Right cardiac atrium (tissue), 5 donors: ENCODE data around the gene CYB5B. TPM values are rescaled to one million over a fixed set of nuclear protein-coding genes. Genes with fewer than 3 reads are reported as not detected.
"Not testable (repeated sequence)": the region's sequence is repeated elsewhere in the genome, so short reads cannot be mapped to it uniquely, and the experiment has no call there.

Experiments
- ATAC-seq, 2 donors: fragments of 200-7000 bp; cut with Tn5 transposase; one replicate each; pipeline versions ENCODE4 v1.8.0 to v1.9.1; 2020; ENCODE audit warnings: moderate library complexity in 2 of 2, mild to moderate bottlenecking in 1 of 2
- DNase-seq, 3 donors: peaks; one replicate each; pipeline ENCODE4 v3.0.0-alpha.2; 2020
- H3K27ac ChIP-seq: one replicate; pipeline ENCODE4 v1.5.1; 2013; ENCODE audit warnings: mild to moderate bottlenecking, low read length, control low read depth, moderate library complexity
- H3K27me3 ChIP-seq: one replicate; pipeline ENCODE4 v1.6.1; 2013; ENCODE audit not compliant: control insufficient read depth, insufficient read depth
- H3K4me1 ChIP-seq: one replicate; pipeline ENCODE4 v1.6.1; 2013; ENCODE audit warnings: low read length; ENCODE audit not compliant: control insufficient read depth, insufficient read depth
- H3K4me3 ChIP-seq: one replicate; pipeline ENCODE4 v1.5.1; 2013; ENCODE audit warnings: low read length, control low read depth
- H3K9me3 ChIP-seq: one replicate; pipeline ENCODE4 v1.6.1; 2013; ENCODE audit warnings: low read length; ENCODE audit not compliant: control insufficient read depth
- WGBS: extraction: QIAGEN DNeasy Blood & Tissue Kit; methylation state at CpG from one replicate; pipeline ENCODE4 v1.1.7; 2013; 5-methylcytosine and 5-hydroxymethylcytosine counted together
- intact Hi-C, 4 donors: fragments of 100-400 bp; cut with DNase I; formaldehyde crosslinking; loops; one replicate each; pipeline versions ENCODE4 v1.11.0 to v1.14.0; 2022 to 2023
- polyA plus RNA-seq: library from polyadenylated mRNA; stranded (reverse); fragments of 200-250 nt; gene quantifications from one replicate; pipeline ENCODE4 v1.2.3, GENCODE V29; 2013
- total RNA-seq, 4 donors: library from RNA; stranded (reverse); fragmentation: NEBNext Ultra II Directional; extraction: Animal tissue kit (Norgen Biotek cat#: 25700); gene quantifications; one replicate each; pipeline ENCODE4 v1.2.1, GENCODE V29; 2021
- donor health status: healthy with polysubstance abuse.
- donor health status: DM: no; HTN: yes; CAD: no.
- donor health status: DM: no; HTN: no; CAD: no.
- donor health status: DM: no; HTN: yes; CAD: no; lungs with severe emphysema.
- donor health status: DM: yes; HTN: yes; CAD: no.

CYB5B gene
- total and polyA plus RNA-seq, 5 donors, result 63.9 to 68.7 (median 65.6) TPM

GRCh38 chr16:69410219-69410990, 14.0 kb upstream of the CYB5B start:
- ATAC-seq (peak in 1 of 2 donors; percentile 53), DNase-seq (no peak)
- 38% methylated on average over 6 of the region's 6 CpGs for WGBS
- intact Hi-C loops, result no loop called here
- no peaks in the 10 kb centered on the region for H3K4me1 ChIP-seq
- H3K27me3 ChIP-seq, result no peaks in the 10 kb centered on the region
- no peak overlapping the region for H3K4me3 ChIP-seq
- no peaks in the 10 kb centered on the region for H3K9me3 ChIP-seq
- H3K27ac ChIP-seq, result peak overlapping the region; percentile 47

- DNase-seq (no peak), ATAC-seq (no peak)
- no peaks in the 10 kb centered on the region for H3K4me1 ChIP-seq
- no peaks in the 10 kb centered on the region for H3K27me3 ChIP-seq
- 90% methylated on average over 18 of the region's 18 CpGs for WGBS
- intact Hi-C loops, result no loop called here
- H3K27ac ChIP-seq, result no peak overlapping the region
- no peaks in the 10 kb centered on the region for H3K9me3 ChIP-seq
- H3K4me3 ChIP-seq, result no peak overlapping the region
Measured at GRCh38 chr16:69411064-69411985, 13.1 kb upstream of the CYB5B start.

- ATAC-seq, result peak in 1 of 2 donors; percentile 25
- intact Hi-C loops, result no loop called here
- H3K27ac ChIP-seq, result no peak overlapping the region
- no peaks in the 10 kb centered on the region for H3K4me1 ChIP-seq
- no peak for DNase-seq
- no peaks in the 10 kb centered on the region for H3K27me3 ChIP-seq
- WGBS, result 90% methylated on average over 12 of the region's 12 CpGs
- H3K9me3 ChIP-seq, result no peaks in the 10 kb centered on the region
- H3K4me3 ChIP-seq, result no peak overlapping the region
Measured at GRCh38 chr16:69412287-69412686, 12.1 kb upstream of the CYB5B start.

- ATAC-seq (no peak), DNase-seq (no peak)
- Histone ChIP-seq H3K27ac (no peak overlapping the region), H3K27me3 (no peaks in the 10 kb centered on the region), H3K4me1 (no peaks in the 10 kb centered on the region), H3K9me3 (no peaks in the 10 kb centered on the region), H3K4me3 (no peak overlapping the region)
- intact Hi-C loops, result no loop called here
- WGBS, result 90% methylated on average over 7 of the region's 7 CpGs
Measured at GRCh38 chr16:69413045-69413664, 11.3 kb upstream of the CYB5B start.

GRCh38 chr16:69417520-69418199, 6.8 kb upstream of the CYB5B start:
- H3K27ac ChIP-seq, result peak overlapping the region; percentile 26
- H3K9me3 ChIP-seq, result no peaks in the 10 kb centered on the region
- no peaks in the 10 kb centered on the region for H3K27me3 ChIP-seq
- ATAC-seq (peak; percentile 71 to 91), DNase-seq (no peak)
- intact Hi-C loops, result no loop called here
- no peak overlapping the region for H3K4me3 ChIP-seq
- no peaks in the 10 kb centered on the region for H3K4me1 ChIP-seq
- 53% methylated on average over 7 of the region's 7 CpGs for WGBS

GRCh38 chr16:69419956-69420355, 4.5 kb upstream of the CYB5B start:
- H3K27ac ChIP-seq, result no peak overlapping the region
- H3K9me3 ChIP-seq, result no peaks in the 10 kb centered on the region
- no peaks in the 10 kb centered on the region for H3K27me3 ChIP-seq
- H3K4me3 ChIP-seq, result no peak overlapping the region
- ATAC-seq (no peak), DNase-seq (no peak)
- 93% methylated on average over 4 of the region's 4 CpGs for WGBS
- H3K4me1 ChIP-seq, result no peaks in the 10 kb centered on the region
- intact Hi-C loops, result no loop called here

- DNase-seq (no peak), ATAC-seq (no peak)
- Histone ChIP-seq H3K27ac (no peak overlapping the region), H3K4me1 (no peaks in the 10 kb centered on the region), H3K27me3 (no peaks in the 10 kb centered on the region), H3K9me3 (no peaks in the 10 kb centered on the region), H3K4me3 (no peak overlapping the region)
- intact Hi-C loops, result no loop called here
- 79% methylated on average over 11 of the region's 11 CpGs for WGBS
Measured at GRCh38 chr16:69423189-69423588, 1.2 kb upstream of the CYB5B start.

GRCh38 chr16:69424935-69425784, 741 bp downstream of the CYB5B start:
- DNase-seq (no peak), ATAC-seq (no peak)
- Histone ChIP-seq H3K4me1 (no peaks in the 10 kb centered on the region), H3K9me3 (no peaks in the 10 kb centered on the region), H3K27ac (peak overlapping the region; percentile 83), H3K27me3 (no peaks in the 10 kb centered on the region), H3K4me3 (peak overlapping the region; percentile 86)
- WGBS, result 12% methylated on average over 11 of the region's 11 CpGs
- intact Hi-C loops, result no loop called here

GRCh38 chr16:69428652-69429051, 4.2 kb downstream of the CYB5B start:
- Histone ChIP-seq H3K27ac (no peak overlapping the region), H3K27me3 (no peaks in the 10 kb centered on the region), H3K4me3 (no peak overlapping the region), H3K9me3 (no peaks in the 10 kb centered on the region), H3K4me1 (no peaks in the 10 kb centered on the region)
- 97% methylated on average over 2 of the region's 2 CpGs for WGBS
- ATAC-seq (no peak), DNase-seq (no peak)
- intact Hi-C loops, result no loop called here

- H3K27me3 ChIP-seq, H3K4me3 ChIP-seq, DNase-seq, ATAC-seq, intact Hi-C loops, H3K4me1 ChIP-seq, H3K9me3 ChIP-seq, H3K27ac ChIP-seq: not testable (repeated sequence)
- 93% methylated on average over 7 of the region's 7 CpGs for WGBS
Measured at GRCh38 chr16:69429058-69429640, 4.7 kb downstream of the CYB5B start.
